H9 (cell line): ENCODE data around the gene DMAC2L. TPM values are rescaled to one million over a fixed set of nuclear protein-coding genes. Genes with fewer than 3 reads are reported as not detected.

Source experiments
- DNase-seq: peaks from one replicate; pipeline ENCODE4 v3.0.0-alpha.2; 2017
- H2AFZ ChIP-seq: one replicate; pipeline ENCODE4 v1.6.1; 2013; ENCODE audit warnings: mild to moderate bottlenecking, low read length, control low read depth, moderate library complexity
- H2AK5ac ChIP-seq: 2 replicates; pipeline ENCODE4 v1.6.1; 2013; ENCODE audit warnings: low read length, control low read depth, mixed read lengths; ENCODE audit not compliant: insufficient read length
- H2BK120ac ChIP-seq: one replicate; pipeline ENCODE4 v1.6.1; 2013; ENCODE audit warnings: low read depth, mild to moderate bottlenecking, low read length, control low read depth, inconsistent platforms; ENCODE audit not compliant: poor library complexity, severe bottlenecking
- H2BK12ac ChIP-seq: 2 replicates; pipeline ENCODE4 v1.6.1; 2013; ENCODE audit warnings: low read length, control low read depth, mixed read lengths, low read depth; ENCODE audit not compliant: insufficient read length
- H2BK15ac ChIP-seq: 2 replicates; pipeline ENCODE4 v1.6.1; 2013; ENCODE audit warnings: low read depth, low read length, control low read depth
- H2BK20ac ChIP-seq: one replicate; pipeline ENCODE4 v1.6.1; 2013; ENCODE audit warnings: low read depth, mild to moderate bottlenecking, low read length, control low read depth, inconsistent platforms; ENCODE audit not compliant: poor library complexity, severe bottlenecking
- H2BK5ac ChIP-seq: 2 replicates; pipeline ENCODE4 v1.6.1; 2013; ENCODE audit warnings: low read length, control low read depth, mixed read lengths; ENCODE audit not compliant: insufficient read length
- H3K14ac ChIP-seq: 2 replicates; pipeline ENCODE4 v1.6.1; 2013; ENCODE audit warnings: low read length, control low read depth; ENCODE audit not compliant: insufficient read depth
- H3K18ac ChIP-seq: 2 replicates; pipeline ENCODE4 v1.6.1; 2013; ENCODE audit warnings: low read depth, mild to moderate bottlenecking, mixed read lengths, low read length, control low read depth; ENCODE audit not compliant: insufficient read length
- H3K23ac ChIP-seq: 2 replicates; pipeline ENCODE4 v1.6.1; 2013; ENCODE audit warnings: low read length, control low read depth, mixed read lengths, low read depth; ENCODE audit not compliant: insufficient read length
- H3K23me2 ChIP-seq: 2 replicates; pipeline ENCODE4 v1.6.1; 2013; ENCODE audit warnings: low read depth, mild to moderate bottlenecking, mixed read lengths, low read length, control low read depth; ENCODE audit not compliant: insufficient read length, poor library complexity, severe bottlenecking
- H3K27ac ChIP-seq: 2 replicates; pipeline ENCODE4 v1.5.1; 2013; ENCODE audit warnings: low read length, control low read depth, mixed read lengths, low read depth; ENCODE audit not compliant: insufficient read length
- H3K27me3 ChIP-seq: 2 replicates; pipeline ENCODE4 v1.6.1; 2013; ENCODE audit warnings: low read length, control low read depth, inconsistent platforms; ENCODE audit not compliant: insufficient read depth
- H3K4ac ChIP-seq: 2 replicates; pipeline ENCODE4 v1.6.1; 2013; ENCODE audit warnings: low read depth, mild to moderate bottlenecking, control low read depth, inconsistent platforms, low read length, moderate library complexity
- H3K4me1 ChIP-seq: 2 replicates; pipeline ENCODE4 v1.6.1; 2013; ENCODE audit warnings: low read length, control low read depth, inconsistent platforms; ENCODE audit not compliant: insufficient read depth
- H3K4me2 ChIP-seq: 2 replicates; pipeline ENCODE4 v1.6.1; 2013; ENCODE audit warnings: low read length, control low read depth, mixed read lengths; ENCODE audit not compliant: insufficient read length, insufficient read depth
- H3K56ac ChIP-seq: 2 replicates; pipeline ENCODE4 v1.6.1; 2013; ENCODE audit warnings: low read depth, mild to moderate bottlenecking, mixed read lengths, low read length, control low read depth; ENCODE audit not compliant: insufficient read length
- H3K79me1 ChIP-seq: 2 replicates; pipeline ENCODE4 v1.6.1; 2013; ENCODE audit warnings: low read depth, mild to moderate bottlenecking, moderate library complexity, low read length, control low read depth, inconsistent platforms; ENCODE audit not compliant: insufficient read depth, poor library complexity, severe bottlenecking
- H3K79me2 ChIP-seq: 2 replicates; pipeline ENCODE4 v1.6.1; 2013; ENCODE audit warnings: low read length, control low read depth, inconsistent platforms; ENCODE audit not compliant: insufficient read depth
- H3K9ac ChIP-seq: 2 replicates; pipeline ENCODE4 v1.6.1; 2013; ENCODE audit warnings: low read length, control low read depth, mixed read lengths; ENCODE audit not compliant: insufficient read length; ENCODE audit errors: extremely low read depth
- H3K9me3 ChIP-seq: one replicate; pipeline ENCODE4 v1.6.1; 2013; ENCODE audit warnings: low read depth, low read length, inconsistent platforms; ENCODE audit not compliant: control insufficient read depth
- H3T11ph ChIP-seq: one replicate; pipeline ENCODE4 v1.6.1; 2013; ENCODE audit warnings: mild to moderate bottlenecking, low read length, control low read depth, inconsistent platforms
- H4K20me1 ChIP-seq: one replicate; pipeline ENCODE4 v1.6.1; 2013; ENCODE audit not compliant: control insufficient read depth, insufficient read length, insufficient read depth
- H4K5ac ChIP-seq: 2 replicates; pipeline ENCODE4 v1.6.1; 2013; ENCODE audit warnings: low read depth, mild to moderate bottlenecking, mixed read lengths, low read length, control low read depth; ENCODE audit not compliant: insufficient read length
- H4K8ac ChIP-seq: replicated peaks from 2 replicates; pipeline ENCODE4 v1.6.1; 2013; ENCODE audit warnings: low read length, control low read depth, mixed read lengths, low read depth; ENCODE audit not compliant: insufficient read length
- H4K91ac ChIP-seq: 2 replicates; pipeline ENCODE4 v1.6.1; 2013; ENCODE audit warnings: low read depth, mild to moderate bottlenecking, moderate library complexity, mixed read lengths, low read length, control low read depth; ENCODE audit not compliant: insufficient read length
- H3K27ac Mint-ChIP-seq, 3 experiments: 2 replicates in 2 of 3; 3 replicates in 1 of 3; pipeline ENCODE4 v1.8.0; 2020 to 2021; ENCODE audit warnings: mixed read lengths in 3 of 3, mild to moderate bottlenecking in 1 of 3, moderate library complexity in 1 of 3
- H3K27me3 Mint-ChIP-seq: 2 replicates; pipeline ENCODE4 v1.8.0; 2021; ENCODE audit warnings: low read depth, mild to moderate bottlenecking, moderate library complexity, mixed read lengths
- H3K36me3 Mint-ChIP-seq, 3 experiments: 2 replicates in 2 of 3; 3 replicates in 1 of 3; pipeline ENCODE4 v1.8.0; 2020 to 2021; ENCODE audit warnings: low read depth in 3 of 3, mixed read lengths in 3 of 3; ENCODE audit not compliant: insufficient read depth in 1 of 3
- H3K4me1 Mint-ChIP-seq, 2 experiments: 2 replicates each; pipeline ENCODE4 v1.8.0; 2020; ENCODE audit warnings: mixed read lengths in 2 of 2
- H3K4me3 Mint-ChIP-seq, 2 experiments: 2 replicates in 1 of 2; 3 replicates in 1 of 2; pipeline ENCODE4 v1.8.0; 2020 to 2021; ENCODE audit warnings: mild to moderate bottlenecking in 2 of 2, mixed read lengths in 2 of 2, moderate library complexity in 1 of 2
- H3K9me3 Mint-ChIP-seq, 2 experiments: 2 replicates in 1 of 2; 3 replicates in 1 of 2; pipeline ENCODE4 v1.8.0; 2020; ENCODE audit warnings: mild to moderate bottlenecking in 2 of 2, mixed read lengths in 2 of 2, moderate library complexity in 1 of 2
- total RNA-seq: library from RNA; stranded (reverse); gene quantifications from 2 replicates; pipeline ENCODE4 v1.2.1, GENCODE V29; 2021
- TF ChIP-seq, protein P1 (sequence below): fragments of 200-600 bp; sonication (generic); conservative IDR thresholded peaks from 3 replicates; pipeline ENCODE4 v1.8.0; 2021; ENCODE audit warnings: antibody characterized with exemption, mild to moderate bottlenecking

DMAC2L gene
- total RNA-seq, 1 experiment from 2014 or later, result 22.4 TPM

DNA sequence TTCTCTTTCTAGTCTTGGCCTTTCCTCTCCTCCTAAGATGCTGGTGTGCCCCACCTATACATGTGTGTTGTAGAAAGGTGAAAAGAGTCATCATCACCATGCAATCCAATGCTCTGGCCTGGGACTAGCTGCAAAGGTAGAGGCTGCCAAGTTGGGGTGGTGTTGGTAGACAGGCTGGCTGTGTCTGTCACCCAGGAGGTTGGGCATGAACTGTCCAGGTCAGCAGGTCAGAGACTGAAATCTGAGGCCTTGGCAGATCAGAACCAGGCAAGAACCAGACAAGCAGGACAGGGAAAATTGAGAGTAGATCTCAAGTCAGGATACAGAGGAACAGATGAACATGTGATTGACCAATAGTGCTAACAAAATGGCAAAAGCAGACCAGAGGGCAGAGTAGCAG, 26.3 kb upstream of the DMAC2L start:
- no peaks in the 10 kb centered on the region for H3K4me1 Mint-ChIP-seq
- Histone ChIP-seq H3K56ac (no peak overlapping the region), H3K9me3 (no peaks in the 10 kb centered on the region), H3T11ph (no peak overlapping the region), H4K8ac (no peak overlapping the region), H2BK20ac (no peak overlapping the region), H2BK120ac (no peak overlapping the region), H3K9ac (no peak overlapping the region), H2AK5ac (no peak overlapping the region), H3K14ac (no peak overlapping the region), H3K18ac (no peak overlapping the region), H3K27me3 (no peaks in the 10 kb centered on the region), H3K27ac (no peak overlapping the region), H3K4ac (no peak overlapping the region), H4K91ac (no peak overlapping the region), H3K79me1 (no peaks in the 10 kb centered on the region), H4K20me1 (no peaks in the 10 kb centered on the region), H3K23me2 (no peaks in the 10 kb centered on the region), H4K5ac (peak overlapping the region; percentile 75), H2AFZ (no peak overlapping the region), H3K4me1 (no peaks in the 10 kb centered on the region), H2BK12ac (no peak overlapping the region), H3K79me2 (no peaks in the 10 kb centered on the region), H3K23ac (no peak overlapping the region), H2BK15ac (no peak overlapping the region), H2BK5ac (no peak overlapping the region), H3K4me2 (no peak overlapping the region)
- H3K9me3 Mint-ChIP-seq, result no peaks in the 10 kb centered on the region
- H3K4me3 Mint-ChIP-seq, result no peak overlapping the region
- DNase-seq, result no peak
- TF ChIP-seq, protein P1, sequence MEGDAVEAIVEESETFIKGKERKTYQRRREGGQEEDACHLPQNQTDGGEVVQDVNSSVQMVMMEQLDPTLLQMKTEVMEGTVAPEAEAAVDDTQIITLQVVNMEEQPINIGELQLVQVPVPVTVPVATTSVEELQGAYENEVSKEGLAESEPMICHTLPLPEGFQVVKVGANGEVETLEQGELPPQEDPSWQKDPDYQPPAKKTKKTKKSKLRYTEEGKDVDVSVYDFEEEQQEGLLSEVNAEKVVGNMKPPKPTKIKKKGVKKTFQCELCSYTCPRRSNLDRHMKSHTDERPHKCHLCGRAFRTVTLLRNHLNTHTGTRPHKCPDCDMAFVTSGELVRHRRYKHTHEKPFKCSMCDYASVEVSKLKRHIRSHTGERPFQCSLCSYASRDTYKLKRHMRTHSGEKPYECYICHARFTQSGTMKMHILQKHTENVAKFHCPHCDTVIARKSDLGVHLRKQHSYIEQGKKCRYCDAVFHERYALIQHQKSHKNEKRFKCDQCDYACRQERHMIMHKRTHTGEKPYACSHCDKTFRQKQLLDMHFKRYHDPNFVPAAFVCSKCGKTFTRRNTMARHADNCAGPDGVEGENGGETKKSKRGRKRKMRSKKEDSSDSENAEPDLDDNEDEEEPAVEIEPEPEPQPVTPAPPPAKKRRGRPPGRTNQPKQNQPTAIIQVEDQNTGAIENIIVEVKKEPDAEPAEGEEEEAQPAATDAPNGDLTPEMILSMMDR, result no peak
- no peaks in the 10 kb centered on the region for H3K27me3 Mint-ChIP-seq
- H3K36me3 Mint-ChIP-seq, result peaks cover 6 to 15% (median 7%) of the 10 kb centered on the region in 3 experiments; a peak in 5 of 7 replicates
- peak overlapping the region in 2 of 3 experiments; percentile 18 to 50; a peak in 3 of 7 replicates for H3K27ac Mint-ChIP-seq
